IMR-90 (cell line): ENCODE results near the gene EGFR. TPM values are rescaled to one million over a fixed set of nuclear protein-coding genes. Genes with fewer than 3 reads are reported as not detected.

ENCODE experiments used
- ATAC-seq: fragments of 200-7000 bp; cut with Tn5 transposase; 2 replicates; pipeline ENCODE4 v1.9.1; 2020; ENCODE audit warnings: low read depth, mild to moderate bottlenecking, moderate library complexity
- BruUV-seq: library from RNA; stranded (reverse); fragments of 400-500 nt; replicated peaks from 2 replicates; lab custom pipeline; 2021; lab: Mats Ljungman, UMichigan
- CTCF ChIA-PET: fragments of 300-600 bp; formaldehyde crosslinking; extraction: SDS; loops from one replicate; lab custom pipeline; 2021; ENCODE audit warnings: antibody characterized with exemption; lab: Yijun Ruan, JAX
- POLR2A ChIA-PET: fragments of 300-600 bp; sonication (Branson Sonifier 250); formaldehyde crosslinking; loops from one replicate; lab custom pipeline; 2022; ENCODE audit warnings: antibody characterized with exemption; ENCODE audit not compliant: unreplicated experiment; lab: Charles Lee
- DNase-seq: peaks from one replicate; pipeline ENCODE4 v3.0.0; 2013
- H2AFZ ChIP-seq: replicated peaks from 2 replicates; pipeline ENCODE3; 2013; ENCODE audit warnings: low read length, mild to moderate bottlenecking; ENCODE audit not compliant: poor library complexity
- H2AK5ac ChIP-seq: 2 replicates; pipeline ENCODE4 v1.6.1; 2013; ENCODE audit warnings: low read depth, low read length, inconsistent platforms
- H2AK9ac ChIP-seq: replicated peaks from 2 replicates; pipeline ENCODE3; 2013; ENCODE audit warnings: mild to moderate bottlenecking, low read depth, low read length, moderate library complexity; ENCODE audit not compliant: poor library complexity
- H2BK120ac ChIP-seq: 2 replicates; pipeline ENCODE4 v1.6.1; 2013; ENCODE audit warnings: low read depth, low read length, inconsistent platforms
- H2BK15ac ChIP-seq: 3 replicates; pipeline ENCODE4 v1.6.1; 2013; ENCODE audit warnings: low read depth, low read length, inconsistent platforms
- H2BK20ac ChIP-seq: 2 replicates; pipeline ENCODE4 v1.6.1; 2013; ENCODE audit warnings: low read depth, mild to moderate bottlenecking, inconsistent platforms, low read length, moderate library complexity
- H2BK5ac ChIP-seq: 2 replicates; pipeline ENCODE4 v1.6.1; 2013; ENCODE audit warnings: mild to moderate bottlenecking, low read depth, low read length, inconsistent platforms; ENCODE audit not compliant: poor library complexity, severe bottlenecking
- H3K14ac ChIP-seq: replicated peaks from 2 replicates; pipeline ENCODE4 v1.6.1; 2013; ENCODE audit warnings: low read depth, low read length, inconsistent platforms
- H3K18ac ChIP-seq: 2 replicates; pipeline ENCODE4 v1.6.1; 2013; ENCODE audit warnings: low read depth, low read length, control low read depth
- H3K23ac ChIP-seq: 2 replicates; pipeline ENCODE4 v1.6.1; 2013; ENCODE audit warnings: low read depth, low read length, inconsistent platforms
- H3K27ac ChIP-seq: 2 replicates; pipeline ENCODE4 v1.5.1; 2013; ENCODE audit warnings: mild to moderate bottlenecking, control low read depth, low read length; ENCODE audit not compliant: insufficient read depth
- H3K27me3 ChIP-seq: 2 replicates; pipeline ENCODE4 v1.6.1; 2013; ENCODE audit warnings: low read length; ENCODE audit not compliant: control insufficient read depth, insufficient read depth
- H3K36me3 ChIP-seq: 2 replicates; pipeline ENCODE4 v1.6.1; 2013; ENCODE audit warnings: low read length, mixed read lengths; ENCODE audit not compliant: control insufficient read depth, insufficient read depth
- H3K4ac ChIP-seq: 2 replicates; pipeline ENCODE4 v1.6.1; 2013; ENCODE audit warnings: low read depth, low read length, inconsistent platforms
- H3K4me1 ChIP-seq: 2 replicates; pipeline ENCODE4 v1.6.1; 2013; ENCODE audit warnings: low read length, mixed read lengths; ENCODE audit not compliant: control insufficient read depth, insufficient read depth
- H3K4me2 ChIP-seq: 2 replicates; pipeline ENCODE4 v1.6.1; 2013; ENCODE audit warnings: low read depth, mild to moderate bottlenecking, control low read depth, low read length, moderate library complexity
- H3K4me3 ChIP-seq: 2 replicates; pipeline ENCODE4 v1.5.1; 2013; ENCODE audit warnings: low read depth, mild to moderate bottlenecking, control low read depth, low read length, moderate library complexity; ENCODE audit not compliant: insufficient read depth
- H3K56ac ChIP-seq: 2 replicates; pipeline ENCODE4 v1.6.1; 2013; ENCODE audit warnings: low read length, inconsistent platforms; ENCODE audit not compliant: insufficient read depth; ENCODE audit errors: extremely low read depth
- H3K79me1 ChIP-seq, 2 experiments: 2 replicates each; pipeline ENCODE4 v1.6.1; 2013; ENCODE audit warnings: low read length in 2 of 2, inconsistent platforms in 1 of 2, low read depth in 1 of 2
- H3K9ac ChIP-seq: 2 replicates; pipeline ENCODE4 v1.6.1; 2013; ENCODE audit warnings: low read depth, low read length, control low read depth
- H3K9me1 ChIP-seq: 2 replicates; pipeline ENCODE4 v1.6.1; 2013; ENCODE audit warnings: low read length, inconsistent platforms; ENCODE audit not compliant: insufficient read depth
- H3K9me3 ChIP-seq: 2 replicates; pipeline ENCODE4 v1.6.1; 2013; ENCODE audit warnings: low read length; ENCODE audit not compliant: control insufficient read depth, insufficient read depth
- H4K20me1 ChIP-seq: 2 replicates; pipeline ENCODE4 v1.6.1; 2013; ENCODE audit warnings: low read length, inconsistent platforms; ENCODE audit not compliant: insufficient read depth
- H4K5ac ChIP-seq: 2 replicates; pipeline ENCODE4 v1.6.1; 2013; ENCODE audit warnings: mild to moderate bottlenecking, low read depth, low read length, control low read depth
- H4K8ac ChIP-seq, 2 experiments: 2 replicates each; pipeline ENCODE4 v1.6.1; 2013; ENCODE audit warnings: low read depth in 2 of 2, low read length in 2 of 2, control low read depth in 1 of 2, inconsistent platforms in 1 of 2
- H4K91ac ChIP-seq: 2 replicates; pipeline ENCODE4 v1.6.1; 2013; ENCODE audit warnings: low read depth, low read length, inconsistent platforms; ENCODE audit not compliant: insufficient read depth
- BHLHE40 ChIP-seq: fragments of 150-350 bp; IDR thresholded peaks from 2 replicates; pipeline ENCODE4 v1.6.1; 2016; ENCODE audit warnings: mild to moderate bottlenecking, low read depth, low read length
- CEBPB ChIP-seq: IDR thresholded peaks from 2 replicates; pipeline ENCODE4 v1.6.1; 2012; ENCODE audit warnings: low read depth, low read length, improper control_type of control experiment
- CHD1 ChIP-seq: IDR thresholded peaks from 2 replicates; pipeline ENCODE4 v1.6.1; 2012; ENCODE audit warnings: low read depth, low read length, improper control_type of control experiment
- CTCF ChIP-seq: conservative IDR thresholded peaks from 2 replicates; pipeline ENCODE4 v1.5.1; 2012; ENCODE audit warnings: mild to moderate bottlenecking, low read depth, low read length, improper control_type of control experiment
- ELK1 ChIP-seq: fragments of 150-350 bp; IDR thresholded peaks from 2 replicates; pipeline ENCODE4 v1.6.1; 2016; ENCODE audit warnings: low read depth, mild to moderate bottlenecking, low read length, moderate library complexity, borderline replicate concordance
- FOS ChIP-seq: fragments of 150-350 bp; IDR thresholded peaks from 2 replicates; pipeline ENCODE4 v1.6.1; 2016; ENCODE audit warnings: low read depth, low read length
- MAFK ChIP-seq: IDR thresholded peaks from 2 replicates; pipeline ENCODE4 v1.6.1; 2012; ENCODE audit warnings: low read depth, low read length, improper control_type of control experiment
- MAZ ChIP-seq: IDR thresholded peaks from 2 replicates; pipeline ENCODE4 v1.6.1; 2012; ENCODE audit warnings: low read depth, mild to moderate bottlenecking, low read length, improper control_type of control experiment, moderate library complexity, borderline replicate concordance
- MXI1 ChIP-seq: IDR thresholded peaks from 2 replicates; pipeline ENCODE4 v1.6.1; 2012; ENCODE audit warnings: low read depth, mild to moderate bottlenecking, low read length, moderate library complexity, borderline replicate concordance
- NFE2L2 ChIP-seq: fragments of 150-350 bp; IDR thresholded peaks from 2 replicates; pipeline ENCODE4 v1.6.1; 2016; ENCODE audit warnings: low read depth, mild to moderate bottlenecking, low read length
- POLR2A ChIP-seq: IDR thresholded peaks from 2 replicates; pipeline ENCODE4 v1.6.1; 2012; ENCODE audit warnings: mild to moderate bottlenecking, low read depth, low read length
- RAD21 ChIP-seq: IDR thresholded peaks from 2 replicates; pipeline ENCODE4 v1.6.1; 2012; ENCODE audit warnings: low read length, improper control_type of control experiment
- RCOR1 ChIP-seq: IDR thresholded peaks from 2 replicates; pipeline ENCODE4 v1.6.1; 2012; ENCODE audit warnings: mild to moderate bottlenecking, low read length, improper control_type of control experiment; ENCODE audit not compliant: insufficient replicate concordance
- RFX5 ChIP-seq: IDR thresholded peaks from 2 replicates; pipeline ENCODE4 v1.8.0; 2012; ENCODE audit warnings: low read depth, mild to moderate bottlenecking, low read length, moderate library complexity
- SMC3 ChIP-seq: fragments of 150-350 bp; IDR thresholded peaks from 2 replicates; pipeline ENCODE4 v1.6.1; 2016; ENCODE audit warnings: low read depth, mild to moderate bottlenecking, antibody characterized with exemption, low read length, moderate library complexity
- USF2 ChIP-seq: fragments of 150-350 bp; IDR thresholded peaks from 2 replicates; pipeline ENCODE4 v1.6.1; 2017; ENCODE audit warnings: mild to moderate bottlenecking, antibody characterized with exemption, low read length, low read depth
- WGBS, 2 experiments: methylation state at CpG; one replicate each; pipeline versions ENCODE4 v1.1.5 to v1.1.7; 2013; ENCODE audit warnings: missing lambda C conversion rate in 2 of 2; ENCODE audit not compliant: insufficient read length in 1 of 2; ENCODE audit errors: extremely low coverage in 2 of 2; 5-methylcytosine and 5-hydroxymethylcytosine counted together
- dilution Hi-C: fragments of 300-500 bp; cut with HindIII; formaldehyde crosslinking; loops from one replicate; pipeline ENCODE4 v1.14.3; 2018; ENCODE audit warnings: low sequenced_read_pairs; ENCODE audit not compliant: unreplicated experiment
- in situ Hi-C: fragments of 300-500 bp; cut with MboI; formaldehyde crosslinking; loops from 3 replicates; pipeline ENCODE4 v1.14.3; 2019; ENCODE audit warnings: low sequenced_read_pairs, inconsistent platforms, mixed read lengths
- intact Hi-C: fragments of 100-400 bp; cut with micrococcal nuclease; formaldehyde crosslinking; loops from 2 replicates; pipeline ENCODE4 v1.10.0; 2022
- polyA plus RNA-seq, 3 experiments: library from polyadenylated mRNA; depleted of rRNA; stranded (reverse); fragments of >200 nt; gene quantifications; 2 replicates each; pipeline ENCODE4 v1.2.3, GENCODE V29; 2012; ENCODE audit warnings: low replicate concordance in 1 of 3
- total RNA-seq: library from RNA; depleted of rRNA; stranded (reverse); fragments of >200 nt; gene quantifications from 2 replicates; pipeline ENCODE4 v1.2.3, GENCODE V29; 2012

EGFR gene
- total and polyA plus RNA-seq, 2 of the 4 experiments (the other 2 are of a cell fraction), result 36.9 to 60.4 TPM

- Histone ChIP-seq H2AK5ac (0 out of 2 replicates have a peak overlapping the region, but pooled peaks have one; percentile 27), H3K27ac (no peak overlapping the region), H3K9ac (no peak overlapping the region), H3K4me1 (peaks cover 9% of the 10 kb centered on the region), H2BK5ac (no peak overlapping the region), H2AK9ac (no peak overlapping the region), H2BK120ac (no peak overlapping the region), H3K9me3 (no peaks in the 10 kb centered on the region), H3K79me1 (peaks cover 22 to 66% of the 10 kb centered on the region in 2 experiments), H3K4ac (no peak overlapping the region), H4K91ac (no peak overlapping the region), H4K8ac (no peak overlapping the region), H4K20me1 (no peaks in the 10 kb centered on the region), H3K18ac (no peak overlapping the region), H3K4me3 (no peak overlapping the region), H3K4me2 (no peak overlapping the region), H2BK20ac (no peak overlapping the region), H3K23ac (no peak overlapping the region), H3K27me3 (no peaks in the 10 kb centered on the region), H4K5ac (no peak overlapping the region), H3K56ac (no peak overlapping the region), H2AFZ (no peak overlapping the region), H2BK15ac (no peak overlapping the region), H3K14ac (no peak overlapping the region), H3K9me1 (peaks cover 30% of the 10 kb centered on the region), H3K36me3 (peaks cover 59% of the 10 kb centered on the region)
- intact Hi-C loops (no loop called here), dilution Hi-C loops (no loop called here), in situ Hi-C loops (no loop called here)
- CTCF ChIA-PET, result no interaction called here
- TF ChIP-seq MAZ (no peak), NFE2L2 (no peak), RAD21 (no peak), SMC3 (no peak), MAFK (no peak), USF2 (no peak), MXI1 (no peak), RFX5 (no peak), BHLHE40 (no peak), ELK1 (no peak), FOS (no peak), RCOR1 (no peak), CEBPB (no peak), CHD1 (no peak), POLR2A (no peak), CTCF (no peak)
- ATAC-seq (no peak), DNase-seq (no peak)
- no TSS peak for BruUV-seq
- POLR2A ChIA-PET, result no interaction called here
- WGBS, 2 experiments, result 100% methylated on average over 1 of the region's 4 CpGs; no CpG with 5 or more reads in 1 of the 2 experiments
Observed at GRCh38 chr7:55207436-55208125, 188.8 kb downstream of the EGFR start.
